BE2C (cell line): ENCODE results near the gene CFAP70.

ENCODE experiments used
- DNase-seq: peaks from one replicate; pipeline ENCODE4 v3.0.0-alpha.2; 2020
- H3K27me3 ChIP-seq: fragments of 250-450 bp; sonication (Bioruptor Pico); 2 replicates; pipeline ENCODE4 v1.5.1; 2020; ENCODE audit warnings: mild to moderate bottlenecking
- H3K36me3 ChIP-seq: fragments of 250-450 bp; sonication (Bioruptor Pico); 2 replicates; pipeline ENCODE4 v1.5.1; 2020; ENCODE audit warnings: mild to moderate bottlenecking
- H3K4me1 ChIP-seq: fragments of 250-450 bp; sonication (Bioruptor Pico); 2 replicates; pipeline ENCODE4 v1.5.1; 2020
- H3K4me3 ChIP-seq: 2 replicates; pipeline ENCODE4 v1.5.1; 2011; ENCODE audit warnings: low read depth, low read length
- H3K9me3 ChIP-seq: fragments of 250-450 bp; sonication (Bioruptor Pico); 2 replicates; pipeline ENCODE4 v1.5.1; 2020
- CTCF ChIP-seq: IDR thresholded peaks from 2 replicates; pipeline ENCODE4 v1.5.1; 2012; ENCODE audit warnings: mild to moderate bottlenecking, low read depth, low read length

CFAP70 gene

GRCh38 chr10:73219384-73219783, 139.3 kb downstream of the CFAP70 start:
- no peaks in the 10 kb centered on the region for H3K4me1 ChIP-seq
- H3K4me3 ChIP-seq, result no peak overlapping the region
- H3K9me3 ChIP-seq, result no peaks in the 10 kb centered on the region
- no peak for DNase-seq
- no peaks in the 10 kb centered on the region for H3K36me3 ChIP-seq
- H3K27me3 ChIP-seq, result no peaks in the 10 kb centered on the region
- TF ChIP-seq CTCF, result no peak

- Histone ChIP-seq H3K4me3 (no peak overlapping the region), H3K4me1 (no peaks in the 10 kb centered on the region), H3K9me3 (no peaks in the 10 kb centered on the region), H3K36me3 (no peaks in the 10 kb centered on the region), H3K27me3 (no peaks in the 10 kb centered on the region)
- no peak for DNase-seq
- TF ChIP-seq CTCF, result peak; percentile 66
Observed at GRCh38 chr10:73218431-73219191, 140.1 kb downstream of the CFAP70 start.

- no peak for DNase-seq
- TF ChIP-seq CTCF, result no peak
- Histone ChIP-seq H3K27me3 (no peaks in the 10 kb centered on the region), H3K4me1 (no peaks in the 10 kb centered on the region), H3K4me3 (no peak overlapping the region), H3K9me3 (no peaks in the 10 kb centered on the region), H3K36me3 (no peaks in the 10 kb centered on the region)
Observed at GRCh38 chr10:73217628-73218027, 141.0 kb downstream of the CFAP70 start.

- no peaks in the 10 kb centered on the region for H3K4me1 ChIP-seq
- H3K9me3 ChIP-seq, result no peaks in the 10 kb centered on the region
- no peak overlapping the region for H3K4me3 ChIP-seq
- no peaks in the 10 kb centered on the region for H3K27me3 ChIP-seq
- no peak for DNase-seq
- no peaks in the 10 kb centered on the region for H3K36me3 ChIP-seq
- no peak for TF ChIP-seq CTCF
Observed at GRCh38 chr10:73215749-73216148, 142.9 kb downstream of the CFAP70 start.

GRCh38 chr10:73211106-73211811, 147.4 kb downstream of the CFAP70 start:
- no peaks in the 10 kb centered on the region for H3K36me3 ChIP-seq
- no peaks in the 10 kb centered on the region for H3K27me3 ChIP-seq
- TF ChIP-seq CTCF, result no peak
- no peaks in the 10 kb centered on the region for H3K9me3 ChIP-seq
- no peak for DNase-seq
- no peaks in the 10 kb centered on the region for H3K4me1 ChIP-seq
- no peak overlapping the region for H3K4me3 ChIP-seq
